HG02981 (cell line): ENCODE measurements around the gene YBX2.
"Not testable (repeated sequence)": the region's sequence is repeated elsewhere in the genome, so short reads cannot be mapped to it uniquely, and the experiment has no call there.

Experiments
- ATAC-seq: cut with Tn5 transposase; IDR thresholded peaks from one replicate; pipeline ENCODE4 v1.9.1; 2021; ENCODE audit warnings: mild to moderate bottlenecking, moderate library complexity; ENCODE audit not compliant: unreplicated experiment

The YBX2 gene

DNA sequence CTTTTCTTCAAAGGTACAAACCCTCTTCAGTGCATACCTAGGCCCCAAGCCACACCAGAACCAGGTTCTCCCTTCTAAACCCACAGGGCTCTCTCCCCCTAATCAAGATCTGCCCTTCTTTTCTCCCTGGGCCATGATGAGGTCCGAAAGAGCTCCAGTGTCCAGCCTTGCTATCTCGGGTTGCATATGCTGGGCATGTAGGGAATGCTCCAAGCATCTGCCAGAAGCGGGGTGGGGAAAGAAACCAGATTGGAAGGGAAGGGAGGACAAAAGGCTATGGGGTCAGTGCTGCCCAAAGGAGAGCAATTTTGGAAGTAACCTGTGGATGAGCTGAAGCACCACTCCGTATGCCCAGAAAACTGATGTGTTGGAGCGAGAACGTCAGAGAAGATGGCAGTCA lies 45.2 kb downstream of the YBX2 start:
- ATAC-seq: no peak

DNA sequence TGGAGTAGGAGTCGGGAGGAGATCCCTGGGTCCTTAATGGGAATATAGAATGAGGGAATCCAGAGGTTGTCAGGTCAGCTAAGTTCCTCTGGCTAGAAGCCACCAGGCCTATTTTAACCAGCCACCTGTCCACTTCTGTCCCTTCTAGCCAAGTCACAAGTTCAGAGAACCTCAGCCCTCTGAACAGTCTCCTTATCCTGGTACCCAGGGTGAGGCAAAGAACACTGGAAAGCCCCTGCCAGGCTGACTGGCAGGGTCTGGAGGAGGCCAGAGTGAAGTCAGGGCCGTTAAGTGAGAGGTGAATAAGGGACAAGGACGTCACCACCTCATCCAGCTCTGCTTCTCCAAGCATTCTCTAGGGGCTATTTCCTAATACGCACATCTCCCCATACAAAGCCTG lies 45.6 kb downstream of the YBX2 start:
- ATAC-seq: no peak

DNA sequence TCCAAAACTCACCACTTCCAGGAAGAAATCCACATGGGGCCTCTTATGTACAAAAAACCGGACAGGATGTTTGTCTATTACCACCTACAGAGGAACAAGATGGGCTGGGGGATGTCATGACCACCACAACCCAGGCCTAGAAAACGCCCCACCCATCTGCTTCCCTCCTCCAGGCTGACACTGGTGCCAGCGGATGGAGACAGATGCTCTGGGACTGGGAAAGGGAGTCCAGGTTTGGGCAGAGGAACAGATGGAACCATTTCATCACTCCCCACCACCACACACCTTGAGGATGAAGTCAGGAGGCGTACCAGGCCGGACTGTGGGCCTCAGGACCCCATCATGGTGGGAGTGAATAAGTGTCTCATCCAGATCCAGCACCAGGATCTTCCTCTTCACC lies 47.7 kb downstream of the YBX2 start:
- ATAC-seq: no peak

DNA sequence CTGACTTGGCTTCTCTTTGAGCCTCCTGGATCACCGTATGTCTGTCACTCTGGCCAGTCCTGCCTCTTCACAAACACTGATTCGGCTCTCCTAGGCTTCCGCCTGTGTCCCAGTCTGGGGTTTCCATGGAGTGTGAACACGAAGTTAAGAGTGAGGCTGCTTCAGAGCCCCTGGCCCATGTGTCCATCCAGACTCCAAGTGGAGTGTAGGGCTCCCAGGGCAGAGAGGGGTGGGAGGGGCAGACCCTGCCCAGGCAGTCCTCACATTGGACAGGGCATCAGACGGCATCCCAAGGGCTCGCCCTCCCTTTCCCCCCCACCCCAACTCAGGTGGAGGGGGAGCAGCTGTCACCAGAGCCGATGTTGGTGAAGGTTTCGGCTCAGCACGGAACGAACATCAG lies 50.6 kb downstream of the YBX2 start:
- not testable (repeated sequence) for ATAC-seq

DNA sequence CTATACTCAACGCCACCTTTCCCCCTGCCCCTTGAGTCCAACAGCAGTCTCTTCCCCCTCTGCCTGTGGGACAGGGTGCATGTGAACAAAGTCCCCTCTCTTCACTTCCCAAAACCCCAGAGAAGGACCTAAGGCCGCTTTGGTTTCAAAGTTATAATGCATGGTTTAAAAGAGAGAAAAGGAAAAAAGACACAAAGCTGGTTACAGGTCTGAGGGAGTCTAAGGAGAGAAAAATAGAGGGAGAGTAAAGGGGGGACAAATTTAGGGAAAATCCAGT lies 51.0 kb downstream of the YBX2 start:
- ATAC-seq: no peak

DNA sequence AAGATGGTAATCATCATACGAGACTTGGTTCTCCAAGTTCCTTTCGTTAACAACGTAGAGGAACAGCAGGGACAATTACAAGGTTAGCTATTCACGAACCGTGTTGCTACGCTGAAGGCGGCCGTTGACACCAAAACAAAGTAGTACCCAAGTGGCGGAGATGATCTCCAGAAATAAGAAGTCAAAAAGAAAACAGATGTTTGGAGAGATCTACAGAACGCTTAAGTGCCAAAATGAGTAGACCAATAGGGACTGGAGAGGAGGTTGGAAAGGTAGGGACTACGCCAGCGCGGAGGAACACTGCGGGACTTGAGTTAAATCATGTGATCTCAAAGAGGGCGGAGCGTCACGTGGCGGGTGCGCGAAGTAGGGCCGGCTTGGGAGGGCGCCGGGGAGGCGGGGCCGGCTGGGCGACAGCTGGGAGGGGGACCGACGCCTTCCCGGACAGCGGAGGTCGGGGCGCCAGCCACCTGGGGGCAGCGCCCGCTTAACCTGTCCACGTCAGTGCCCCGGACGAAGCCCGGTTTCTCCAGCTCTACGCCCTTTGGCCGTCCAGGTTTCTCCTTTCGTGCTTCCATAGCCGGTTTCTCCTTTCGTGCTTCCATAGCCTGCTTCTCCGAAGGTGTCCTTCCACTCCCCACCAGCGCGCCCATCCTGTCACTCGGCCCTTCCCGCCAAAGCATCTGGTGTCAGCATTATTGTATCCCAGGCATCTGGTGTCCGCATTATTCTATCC lies 51.6 kb downstream of the YBX2 start:
- ATAC-seq: peak; percentile 33

DNA sequence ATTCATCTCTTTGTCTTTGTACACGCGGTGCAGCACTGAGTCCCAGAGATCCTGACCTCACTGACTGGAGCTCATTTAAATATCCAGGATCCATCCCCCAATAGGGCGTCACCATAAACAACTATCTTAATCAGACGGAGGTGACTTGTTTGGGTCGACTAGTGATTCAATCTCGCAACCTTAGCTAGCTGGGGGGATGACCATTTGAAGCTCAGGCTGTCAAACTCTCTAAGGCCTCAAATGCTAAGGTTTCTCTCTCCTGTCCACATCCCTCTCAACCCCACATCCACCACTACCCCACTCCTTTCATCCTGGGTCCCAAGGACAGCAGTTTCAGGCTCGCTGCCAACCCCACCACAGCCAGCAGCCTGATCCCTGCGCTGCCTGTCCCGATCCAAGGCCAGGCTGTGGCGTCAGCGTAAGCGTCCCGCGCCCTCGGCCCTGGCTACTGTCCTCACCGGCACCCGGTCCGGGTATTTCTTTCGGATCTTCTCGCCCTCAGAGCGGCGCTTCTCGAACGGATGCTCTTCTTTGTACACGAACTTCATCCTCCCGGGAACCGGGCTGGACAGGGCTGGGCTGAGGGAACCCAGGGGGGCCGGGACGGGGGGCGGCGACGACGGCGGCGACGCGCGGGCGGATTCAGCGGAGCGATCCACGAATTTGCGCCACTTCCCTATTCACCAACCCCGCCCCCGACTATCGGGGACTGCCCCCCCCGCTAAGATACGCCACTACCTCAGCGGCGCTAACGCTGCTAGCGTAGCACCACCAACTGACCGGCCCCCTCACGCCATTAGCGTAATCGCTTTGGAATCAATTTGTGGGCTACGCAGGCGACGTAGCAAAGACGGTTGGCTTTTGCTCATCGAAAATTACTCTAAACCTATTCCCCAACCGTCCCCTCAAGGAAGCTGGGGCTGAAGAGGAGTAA lies 52.4 kb downstream of the YBX2 start, which contains the start of gene GABARAP:
GABARAP (minus strand) TSS at position 667 of the 934 bp plus-strand sequence; CDS start at position 548, 119 bp downstream.
- peak; percentile 34 for ATAC-seq

DNA sequence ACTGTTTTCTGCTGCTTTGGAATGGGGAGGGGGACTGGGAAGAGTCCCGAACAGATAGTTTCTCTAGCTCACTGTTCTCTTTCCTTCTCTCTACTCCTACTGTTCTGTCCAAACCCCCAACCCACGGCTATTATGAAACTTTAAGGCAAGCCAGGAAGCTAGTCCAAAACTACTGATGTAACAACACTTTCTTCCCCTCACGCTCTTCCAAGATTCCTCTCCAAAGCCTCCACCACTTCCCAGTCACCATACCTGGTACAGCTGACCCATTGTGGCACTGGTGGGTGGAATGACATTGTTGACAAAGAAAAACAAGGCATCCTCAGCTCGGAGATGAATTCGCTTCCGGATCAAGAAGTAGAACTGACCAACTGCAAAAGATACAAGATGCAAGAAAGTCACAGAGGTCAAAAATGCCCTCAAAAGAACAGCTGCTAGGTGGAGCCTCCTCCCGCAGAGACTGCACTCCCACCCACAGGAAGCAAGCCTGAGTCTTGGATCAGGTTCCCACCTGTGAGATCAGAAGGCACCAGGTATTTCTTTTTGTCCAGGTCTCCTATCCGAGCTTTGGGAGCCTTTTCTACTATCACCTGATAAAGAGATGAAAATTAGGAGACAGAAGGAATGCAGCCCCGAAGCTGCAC lies 53.2 kb downstream of the YBX2 start:
- no peak for ATAC-seq

DNA sequence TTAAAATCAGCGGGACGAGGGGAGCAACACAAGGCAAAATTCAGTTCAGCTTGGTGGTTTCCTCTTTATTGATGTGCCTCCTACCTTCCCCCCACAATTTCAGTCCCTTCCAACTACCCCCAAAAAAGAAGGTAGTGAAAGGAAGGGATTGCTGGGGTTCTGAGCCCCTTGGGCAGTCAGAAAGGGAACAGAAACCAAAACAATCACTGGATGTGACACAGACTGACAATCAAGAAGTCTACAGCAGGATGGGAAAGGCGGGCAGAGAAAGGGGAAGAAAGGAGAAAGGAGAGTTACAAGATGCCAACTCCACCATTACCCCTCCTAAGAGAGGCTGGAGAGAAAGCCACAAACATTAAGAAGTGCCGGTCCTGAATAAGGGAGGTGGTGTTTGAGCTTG lies 54.1 kb downstream of the YBX2 start:
- ATAC-seq: no peak

DNA sequence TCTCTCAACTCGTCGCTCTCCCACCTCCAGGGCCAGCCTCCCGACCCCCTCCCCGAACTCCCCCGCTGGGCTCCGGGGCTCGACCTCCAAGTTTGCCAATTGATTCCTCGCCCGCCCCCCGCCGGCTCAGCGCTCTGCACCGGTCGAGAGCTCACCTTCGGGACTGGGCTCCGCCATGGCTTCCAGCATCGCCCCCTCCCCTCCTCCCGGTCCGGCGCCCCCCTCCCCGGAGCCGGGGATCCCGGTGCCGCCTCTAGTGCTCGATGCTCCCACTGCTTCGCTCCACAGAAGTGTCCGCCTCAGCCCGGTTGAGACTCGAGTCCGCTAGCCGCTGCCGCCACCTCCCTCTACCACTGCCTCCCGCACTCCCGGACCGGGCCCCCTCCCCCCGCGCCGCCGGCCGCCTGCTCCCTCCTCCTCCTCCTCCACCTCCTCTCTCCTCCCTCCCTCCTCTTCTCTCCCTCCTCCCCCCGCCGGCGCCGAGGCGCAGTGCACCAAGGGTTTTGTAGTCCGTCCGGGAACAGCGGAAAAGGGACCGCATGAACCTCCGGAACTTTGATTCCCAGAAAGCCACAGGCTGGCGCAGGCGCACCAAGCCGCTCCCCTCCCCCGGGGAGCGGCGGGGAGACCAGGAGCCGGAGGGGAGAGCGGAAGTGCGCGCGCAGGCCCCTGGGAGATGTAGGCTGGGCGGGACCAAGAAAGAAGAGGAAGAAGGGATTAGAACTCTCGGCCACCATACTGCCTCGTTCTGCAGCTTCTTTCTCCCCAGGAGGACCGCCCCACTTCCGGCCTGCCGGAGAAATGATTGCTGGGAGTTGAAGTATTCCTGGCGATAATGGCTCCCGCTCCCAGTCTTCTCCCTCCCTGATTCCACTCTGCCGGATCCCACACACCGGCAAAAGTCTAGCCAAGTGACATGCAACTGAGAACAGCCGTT lies 55.1 kb downstream of the YBX2 start, which contains the start of gene PHF23:
PHF23 (minus strand) TSS at position 367 of the 937 bp plus-strand sequence; CDS start at position 189, 178 bp downstream.
- peak; percentile 47 for ATAC-seq

DNA sequence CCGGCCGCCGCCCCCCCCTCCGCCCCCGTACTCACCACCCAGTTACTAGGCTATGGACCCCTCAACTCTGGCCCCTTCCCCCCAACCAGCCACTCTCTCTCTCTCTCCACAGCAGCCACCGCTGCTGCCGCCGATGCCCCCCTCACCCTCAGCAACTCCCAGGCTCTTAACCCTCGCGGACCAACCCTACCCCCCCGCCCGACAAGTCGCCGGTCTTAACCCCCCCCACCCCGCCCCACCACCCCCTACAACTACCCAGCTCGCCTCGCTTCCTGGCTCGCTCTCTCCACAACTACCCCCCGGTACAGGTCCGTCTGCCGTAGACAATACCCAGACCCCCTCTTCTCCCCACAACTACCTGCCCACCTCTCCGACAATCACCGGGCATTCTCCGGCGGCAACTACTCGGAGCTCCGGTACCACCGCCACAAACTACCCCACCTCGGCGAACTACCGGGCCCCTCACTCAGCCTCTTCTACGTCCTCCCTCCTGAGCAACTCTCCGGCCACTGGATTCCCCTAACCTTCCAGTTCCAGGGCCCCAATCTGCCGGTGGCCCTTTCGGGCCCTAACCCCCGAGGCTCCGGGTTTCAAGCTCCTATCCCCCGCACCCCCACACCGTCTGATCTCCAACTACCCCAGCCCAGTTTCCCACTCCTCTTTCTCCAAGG lies 55.9 kb downstream of the YBX2 start:
- no peak for ATAC-seq
